H1 (cell line): ENCODE measurements around the gene EVX2. TPM values are rescaled to one million over a fixed set of nuclear protein-coding genes. Genes with fewer than 3 reads are reported as not detected.

Experiments used
- CBX8 ChIP-seq: fragments of 300-800, 300-1000 bp; sonication (generic); IDR thresholded peaks from 2 replicates; pipeline ENCODE4 v1.7.1; 2016; ENCODE audit warnings: low read depth, low read length, borderline replicate concordance
- CHD2 ChIP-seq: IDR thresholded peaks from 2 replicates; pipeline ENCODE4 v1.6.1; 2012; ENCODE audit warnings: low read length, improper control_type of control experiment
- CREB1 ChIP-seq: IDR thresholded peaks from 2 replicates; pipeline ENCODE4 v1.6.1; 2012; ENCODE audit warnings: inconsistent platforms
- CTBP2 ChIP-seq: IDR thresholded peaks from 2 replicates; pipeline ENCODE4 v1.7.0; 2011; ENCODE audit warnings: borderline replicate concordance, mild to moderate bottlenecking, moderate library complexity, mixed read lengths, low read length; ENCODE audit not compliant: insufficient read depth, insufficient read length
- EP300 ChIP-seq, 2 experiments: IDR thresholded peaks; 1 replicate in 1 of 2; 2 replicates in 1 of 2; pipeline ENCODE4 v1.6.1; 2011 to 2012; ENCODE audit warnings: low read depth in 2 of 2, low read length in 2 of 2, mild to moderate bottlenecking in 2 of 2, borderline replicate concordance in 1 of 2, inconsistent platforms in 1 of 2, moderate library complexity in 1 of 2
- EZH2 ChIP-seq: fragments of 200-600 bp; sonication (generic); IDR thresholded peaks from 2 replicates; pipeline ENCODE4 v1.7.1; 2012; ENCODE audit warnings: low read depth, mild to moderate bottlenecking, moderate library complexity, low read length, inconsistent platforms; ENCODE audit not compliant: severe bottlenecking
- HDAC2 ChIP-seq, 2 experiments: fragments of 300-600 bp in 1 of 2; sonication (generic) in 1 of 2; IDR thresholded peaks; 2 replicates each; pipeline ENCODE4 v1.6.1; 2011 to 2012; ENCODE audit warnings: low read depth in 2 of 2, low read length in 2 of 2, mild to moderate bottlenecking in 2 of 2, moderate library complexity in 2 of 2, borderline replicate concordance in 1 of 2, inconsistent platforms in 1 of 2
- HDAC6 ChIP-seq: IDR thresholded peaks from one replicate; pipeline ENCODE4 v1.7.1; 2012; ENCODE audit warnings: low read depth, mild to moderate bottlenecking, inconsistent platforms, low read length, moderate library complexity
- JUN ChIP-seq: IDR thresholded peaks from 2 replicates; pipeline ENCODE4 v1.6.1; 2011; ENCODE audit warnings: low read depth, mild to moderate bottlenecking, improper control_type of control experiment, low read length
- JUND ChIP-seq: IDR thresholded peaks from 2 replicates; pipeline ENCODE4 v1.6.1; 2011; ENCODE audit warnings: mild to moderate bottlenecking, improper control_type of control experiment, low read length
- NANOG ChIP-seq: IDR thresholded peaks from 2 replicates; pipeline ENCODE4 v1.6.1; 2011; ENCODE audit warnings: low read length, low read depth, mild to moderate bottlenecking, inconsistent platforms; ENCODE audit not compliant: insufficient read depth, poor library complexity, severe bottlenecking
- PHF8 ChIP-seq: fragments of 200-600 bp; sonication (generic); conservative IDR thresholded peaks from 2 replicates; pipeline ENCODE4 v1.7.1; 2012; ENCODE audit warnings: low read depth, mild to moderate bottlenecking, inconsistent platforms, low read length, moderate library complexity
- RBBP5 ChIP-seq: IDR thresholded peaks from 2 replicates; pipeline ENCODE4 v1.7.1; 2012; ENCODE audit warnings: low read depth, mild to moderate bottlenecking, inconsistent platforms, low read length, moderate library complexity, borderline replicate concordance
- RFX5 ChIP-seq: IDR thresholded peaks from 2 replicates; pipeline ENCODE4 v1.6.1; 2011; ENCODE audit warnings: low read depth, low read length, improper control_type of control experiment, borderline replicate concordance
- RXRA ChIP-seq: IDR thresholded peaks from 2 replicates; pipeline ENCODE4 v1.6.1; 2011; ENCODE audit warnings: low read depth, mild to moderate bottlenecking, low read length, moderate library complexity; ENCODE audit not compliant: insufficient read depth
- SP2 ChIP-seq: IDR thresholded peaks from 2 replicates; pipeline ENCODE4 v1.6.1; 2012; ENCODE audit warnings: mild to moderate bottlenecking, low read length, inconsistent platforms
- SUZ12 ChIP-seq: fragments of 200-600 bp; sonication (generic); IDR thresholded peaks from 2 replicates; pipeline ENCODE4 v1.6.1; 2012; ENCODE audit warnings: mild to moderate bottlenecking, inconsistent platforms, low read length, moderate library complexity, mixed read lengths
- TCF12 ChIP-seq: IDR thresholded peaks from 2 replicates; pipeline ENCODE4 v1.6.1; 2011; ENCODE audit warnings: low read depth, mild to moderate bottlenecking, low read length
- TEAD4 ChIP-seq: IDR thresholded peaks from 2 replicates; pipeline ENCODE4 v1.6.1; 2012; ENCODE audit warnings: low read depth, low read length, inconsistent platforms, mixed read lengths
- ZNF274 ChIP-seq: IDR thresholded peaks from 2 replicates; pipeline ENCODE4 v1.7.0; 2012; ENCODE audit warnings: low read length, borderline replicate concordance; ENCODE audit errors: extremely low read depth
- polyA plus RNA-seq, 7 experiments: library from polyadenylated mRNA; depleted of rRNA in 3 of 7; stranded (reverse) in 5 of 7; unstranded in 2 of 7; fragments of >200 nt in 5 of 7; fragments of 200-250 nt in 2 of 7; gene quantifications; 1 replicate in 5 of 7; 2 replicates in 1 of 7; 4 replicates in 1 of 7; pipeline versions ENCODE4 v1.2.1 to v1.2.3, GENCODE V29; 2011 to 2013; ENCODE audit warnings: missing spikeins in 2 of 7, mixed read lengths in 2 of 7
- total RNA-seq: library from RNA; stranded (reverse); fragmentation: NEBNext Ultra II Directional; extraction: Animal tissue kit (Norgen Biotek cat#: 25700); gene quantifications from 2 replicates; pipeline ENCODE4 v1.2.1, GENCODE V29; 2021
- TF ChIP-seq, protein P1 (sequence below), 3 experiments: IDR thresholded peaks; 1 replicate in 2 of 3; 2 replicates in 1 of 3; pipeline versions ENCODE4 v1.5.1 to v1.6.1; 2011; ENCODE audit warnings: low read length in 3 of 3, mild to moderate bottlenecking in 3 of 3, inconsistent platforms in 2 of 3, low read depth in 1 of 3, moderate library complexity in 1 of 3; ENCODE audit not compliant: insufficient read depth in 1 of 3; ENCODE audit errors: control extremely low read depth in 1 of 3

The EVX2 gene
- total and polyA plus RNA-seq, 2 of the 8 experiments (the other 6 are each of a cell fraction or from before 2014, with no cell fraction given) = not detected

DNA sequence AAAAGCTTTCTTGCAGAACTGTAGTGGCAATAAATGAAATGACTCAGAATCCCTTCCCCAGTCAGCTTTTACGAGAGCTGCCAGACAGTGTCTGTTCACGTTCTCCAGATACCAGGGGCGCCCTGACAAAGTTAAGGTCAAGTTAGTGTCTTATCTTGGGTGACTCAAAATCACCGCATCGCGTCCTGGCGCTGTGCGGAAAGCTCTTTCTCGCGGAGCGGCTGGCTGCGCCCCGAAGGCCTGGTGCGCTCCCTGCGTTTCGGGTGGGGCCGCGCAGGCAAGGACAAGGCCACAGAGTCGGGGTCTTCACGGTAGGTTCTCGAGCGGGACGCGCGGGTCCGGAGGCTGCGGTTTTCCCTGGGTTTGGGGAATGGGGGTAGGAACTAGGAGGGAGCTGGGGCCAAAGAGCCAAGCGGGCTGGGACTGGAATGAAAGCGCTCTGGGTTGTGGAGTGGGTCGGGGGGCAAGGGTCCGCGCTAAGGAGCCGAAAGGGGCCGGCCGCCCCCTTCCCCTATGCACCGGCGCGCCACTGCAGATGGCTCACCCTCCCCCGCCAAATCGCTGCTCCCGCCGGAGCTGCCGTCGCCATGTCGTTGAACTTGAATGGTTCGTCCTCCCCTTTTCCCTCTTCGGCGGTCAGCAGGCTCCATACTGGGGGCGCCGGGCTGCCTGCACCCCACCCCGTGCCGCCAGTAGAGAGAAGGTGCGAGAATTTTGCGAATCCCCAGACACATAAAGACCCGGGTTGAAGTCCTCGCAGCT lies 20.7 kb upstream of the EVX2 start (continued):
- TF ChIP-seq TCF12 (no peak), EZH2 (peak; percentile 96), JUN (no peak), CBX8 (peak; percentile 95; the same call in 1 of the 2 replicates), SP2 (no peak), CHD2 (no peak), CTBP2 (peak; percentile 18), ZNF274 (no peak), RFX5 (no peak), SUZ12 (peak; percentile 95), HDAC6 (no peak), JUND (no peak), HDAC2 (IDR thresholded peaks at IDR 0.05; ENCODE audit: borderline replicate concordance in 1 of 2, low read depth in 2 of 2, low read length in 2 of 2) (no peak), TEAD4 (no peak), RXRA (no peak), PHF8 (no peak), RBBP5 (no peak), EP300 (IDR thresholded peaks at IDR 0.05; ENCODE audit: borderline replicate concordance in 1 of 2, low read depth in 2 of 2, low read length in 2 of 2) (no peak), CREB1 (no peak), NANOG (no peak)
- TF ChIP-seq, protein P1, sequence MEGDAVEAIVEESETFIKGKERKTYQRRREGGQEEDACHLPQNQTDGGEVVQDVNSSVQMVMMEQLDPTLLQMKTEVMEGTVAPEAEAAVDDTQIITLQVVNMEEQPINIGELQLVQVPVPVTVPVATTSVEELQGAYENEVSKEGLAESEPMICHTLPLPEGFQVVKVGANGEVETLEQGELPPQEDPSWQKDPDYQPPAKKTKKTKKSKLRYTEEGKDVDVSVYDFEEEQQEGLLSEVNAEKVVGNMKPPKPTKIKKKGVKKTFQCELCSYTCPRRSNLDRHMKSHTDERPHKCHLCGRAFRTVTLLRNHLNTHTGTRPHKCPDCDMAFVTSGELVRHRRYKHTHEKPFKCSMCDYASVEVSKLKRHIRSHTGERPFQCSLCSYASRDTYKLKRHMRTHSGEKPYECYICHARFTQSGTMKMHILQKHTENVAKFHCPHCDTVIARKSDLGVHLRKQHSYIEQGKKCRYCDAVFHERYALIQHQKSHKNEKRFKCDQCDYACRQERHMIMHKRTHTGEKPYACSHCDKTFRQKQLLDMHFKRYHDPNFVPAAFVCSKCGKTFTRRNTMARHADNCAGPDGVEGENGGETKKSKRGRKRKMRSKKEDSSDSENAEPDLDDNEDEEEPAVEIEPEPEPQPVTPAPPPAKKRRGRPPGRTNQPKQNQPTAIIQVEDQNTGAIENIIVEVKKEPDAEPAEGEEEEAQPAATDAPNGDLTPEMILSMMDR (IDR thresholded peaks at IDR 0.05; ENCODE audit: control extremely low read depth in 1 of 3, insufficient read depth in 1 of 3, low read depth in 1 of 3, low read length in 3 of 3) = no peak
